Retinal pigment epithelial cell (primary cell): ENCODE results near the gene HBG2.
"Not testable (repeated sequence)": the region's sequence is repeated elsewhere in the genome, so short reads cannot be mapped to it uniquely, and the experiment has no call there.

Experiments
- DNase-seq: peaks from one replicate; pipeline ENCODE4 v3.0.0-alpha.2; 2010; ENCODE audit warnings: low read depth
- H3K4me3 ChIP-seq: 2 replicates; pipeline ENCODE4 v1.5.1; 2011; ENCODE audit warnings: mild to moderate bottlenecking, low read length, control low read depth, moderate library complexity
- TF ChIP-seq, protein P1 (sequence below): conservative IDR thresholded peaks from 2 replicates; pipeline ENCODE4 v1.5.1; 2011; ENCODE audit warnings: low read depth, low read length, control low read depth, inconsistent platforms

The HBG2 gene

GRCh38 chr11:5254646-5255413, at the start of gene HBG2:
HBG2 (minus strand) TSS chr11:5254781; CDS start chr11:5254728, 53 bp downstream.
- DNase-seq, H3K4me3 ChIP-seq: not testable (repeated sequence)

DNA sequence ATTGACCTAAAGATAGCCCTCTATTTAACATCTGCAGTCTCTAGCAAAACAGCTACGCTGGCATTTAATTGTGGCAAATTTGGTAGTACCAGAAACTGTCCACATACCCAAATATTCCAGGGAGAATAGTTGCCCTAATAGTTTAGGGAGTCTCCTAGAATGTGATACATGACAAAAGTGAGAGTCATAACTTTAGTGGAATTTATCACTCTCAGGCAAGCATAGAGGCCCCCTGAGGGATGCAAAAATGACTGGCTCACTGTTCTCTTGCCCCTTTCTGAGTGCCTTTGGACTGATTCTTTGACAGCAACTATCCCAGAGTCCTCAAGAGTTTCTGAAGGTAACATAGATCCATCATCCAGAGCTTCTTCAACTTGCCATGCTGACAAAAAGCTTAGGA, 49.5 kb upstream of the HBG2 start:
- TF ChIP-seq, protein P1, sequence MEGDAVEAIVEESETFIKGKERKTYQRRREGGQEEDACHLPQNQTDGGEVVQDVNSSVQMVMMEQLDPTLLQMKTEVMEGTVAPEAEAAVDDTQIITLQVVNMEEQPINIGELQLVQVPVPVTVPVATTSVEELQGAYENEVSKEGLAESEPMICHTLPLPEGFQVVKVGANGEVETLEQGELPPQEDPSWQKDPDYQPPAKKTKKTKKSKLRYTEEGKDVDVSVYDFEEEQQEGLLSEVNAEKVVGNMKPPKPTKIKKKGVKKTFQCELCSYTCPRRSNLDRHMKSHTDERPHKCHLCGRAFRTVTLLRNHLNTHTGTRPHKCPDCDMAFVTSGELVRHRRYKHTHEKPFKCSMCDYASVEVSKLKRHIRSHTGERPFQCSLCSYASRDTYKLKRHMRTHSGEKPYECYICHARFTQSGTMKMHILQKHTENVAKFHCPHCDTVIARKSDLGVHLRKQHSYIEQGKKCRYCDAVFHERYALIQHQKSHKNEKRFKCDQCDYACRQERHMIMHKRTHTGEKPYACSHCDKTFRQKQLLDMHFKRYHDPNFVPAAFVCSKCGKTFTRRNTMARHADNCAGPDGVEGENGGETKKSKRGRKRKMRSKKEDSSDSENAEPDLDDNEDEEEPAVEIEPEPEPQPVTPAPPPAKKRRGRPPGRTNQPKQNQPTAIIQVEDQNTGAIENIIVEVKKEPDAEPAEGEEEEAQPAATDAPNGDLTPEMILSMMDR = no peak
- no peak overlapping the region for H3K4me3 ChIP-seq
- no peak for DNase-seq

DNA sequence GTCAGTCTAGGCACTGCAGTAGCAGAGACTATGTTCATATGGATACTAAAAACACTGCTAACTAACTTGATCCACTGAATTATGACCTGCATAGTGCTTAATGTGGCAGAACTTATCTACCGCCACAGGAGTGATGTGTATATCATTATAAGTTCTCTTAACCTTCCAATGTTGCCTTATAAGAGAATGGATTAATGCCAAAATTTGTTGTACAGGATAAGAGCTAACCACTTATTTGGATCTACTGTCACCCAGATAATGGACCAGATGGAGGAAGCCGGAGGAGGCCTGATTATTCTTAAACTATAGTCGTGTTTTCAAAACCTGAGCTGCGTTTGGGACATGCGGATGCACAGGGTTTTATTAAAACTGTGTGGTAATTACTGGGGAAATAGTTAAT, 49.0 kb upstream of the HBG2 start:
- no peak overlapping the region for H3K4me3 ChIP-seq
- TF ChIP-seq, protein P1 = no peak
- no peak for DNase-seq

DNA sequence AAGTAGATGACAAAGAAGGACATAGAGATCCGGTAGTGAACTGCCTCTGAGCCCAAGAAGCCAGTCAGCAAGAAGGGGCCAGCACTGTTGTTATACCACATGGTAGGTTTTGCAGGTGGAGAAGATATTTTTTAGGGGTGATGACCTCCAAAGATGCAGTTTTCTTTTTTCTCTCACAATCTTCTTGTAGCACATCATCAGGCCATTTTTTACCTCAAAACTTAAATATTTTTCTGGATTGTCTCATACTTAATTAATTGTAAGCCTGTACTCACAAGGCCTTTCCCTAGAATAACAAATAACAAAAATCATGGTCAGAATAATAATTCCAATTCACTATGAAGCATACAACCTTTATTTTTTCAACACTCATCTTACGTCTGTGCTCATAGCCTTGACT, 47.3 kb upstream of the HBG2 start, which contains the start of gene OR51B4:
Gene OR51B4 (minus strand): TSS at position 101 of the 400 bp plus-strand sequence. CDS start 0 bp downstream, at position 101.
- DNase-seq = no peak
- H3K4me3 ChIP-seq = no peak within 1 kb of the TSS
- TF ChIP-seq, protein P1 = no peak

- H3K4me3 ChIP-seq = no peak overlapping the region
- DNase-seq = no peak
- TF ChIP-seq, protein P1 = no peak
Measured at GRCh38 chr11:5300251-5300650, 45.7 kb upstream of the HBG2 start.

DNA sequence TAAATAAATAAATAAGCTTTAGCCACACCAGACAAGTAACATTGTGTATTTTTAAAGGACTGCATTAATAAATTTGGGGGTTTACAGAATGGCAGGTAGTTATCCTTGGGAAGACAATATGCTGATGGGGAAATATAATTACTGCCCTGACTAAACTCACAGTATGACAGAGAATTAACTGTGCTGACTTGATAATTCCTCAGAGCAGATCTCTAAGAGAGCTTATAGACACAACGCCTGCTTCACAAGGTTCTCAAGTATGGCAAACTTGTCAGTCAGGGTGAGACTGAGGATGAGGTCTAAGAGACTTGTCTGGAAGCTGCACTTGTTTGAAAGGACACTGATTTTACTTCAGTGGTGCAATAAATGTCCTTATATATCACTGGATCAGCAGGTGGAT, 43.9 kb upstream of the HBG2 start:
- H3K4me3 ChIP-seq = no peak overlapping the region
- TF ChIP-seq, protein P1 = no peak
- no peak for DNase-seq

GRCh38 chr11:5297721-5298323, 43.2 kb upstream of the HBG2 start:
- TF ChIP-seq, protein P1 = no peak
- no peak for DNase-seq
- no peak overlapping the region for H3K4me3 ChIP-seq

DNA sequence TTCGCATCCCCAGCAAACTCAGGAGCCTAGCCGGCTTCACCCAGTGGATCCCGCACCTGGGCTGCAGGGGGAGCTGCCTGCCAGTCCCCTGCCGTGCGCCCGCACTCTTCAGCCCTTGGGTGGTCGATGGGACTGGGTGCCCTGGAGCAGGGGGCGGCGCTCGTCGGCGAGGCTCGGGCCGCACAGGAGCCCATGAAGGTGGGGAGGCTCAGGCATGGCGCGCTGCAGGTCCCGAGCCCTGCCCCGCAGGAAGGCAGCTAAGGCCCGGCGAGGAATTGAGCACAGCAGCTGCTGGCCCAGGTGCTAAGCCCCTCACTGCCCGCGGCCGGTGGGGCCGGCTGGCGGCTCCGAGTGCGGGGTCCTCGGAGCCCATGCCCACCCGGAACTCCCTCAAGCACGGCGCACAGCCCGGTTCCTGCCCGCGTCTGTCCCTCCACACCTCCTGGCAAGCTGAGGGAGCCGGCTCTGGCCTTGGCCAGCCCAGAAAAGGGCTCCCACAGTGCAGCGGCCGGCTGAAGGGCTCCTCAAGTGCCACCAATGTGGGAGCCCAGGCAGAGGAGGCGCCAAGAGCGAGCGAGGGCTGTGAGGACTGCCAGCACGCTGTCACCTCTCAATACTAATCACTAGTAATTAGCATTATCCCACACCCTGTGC, 39.9 kb upstream of the HBG2 start:
- DNase-seq, H3K4me3 ChIP-seq: not testable (repeated sequence)
